Activated CD4-positive, alpha-beta T cell treated with anti-CD3 and anti-CD28 coated beads, Interleukin-2, amount 10 ng/mL, durations not matched to agents 24 days and 14 days (primary cell): ENCODE data around the gene PGBD5. TPM values are rescaled to one million over a fixed set of nuclear protein-coding genes. Genes with fewer than 3 reads are reported as not detected.

ENCODE experiments used
- DNase-seq: peaks from one replicate; pipeline ENCODE4 v3.0.0; 2022
- H3K27ac Mint-ChIP-seq: one replicate; pipeline ENCODE4 v1.8.0; 2022; ENCODE audit warnings: mild to moderate bottlenecking, mixed read lengths
- H3K27me3 Mint-ChIP-seq: one replicate; pipeline ENCODE4 v1.8.0; 2022; ENCODE audit warnings: mixed read lengths
- H3K36me3 Mint-ChIP-seq: one replicate; pipeline ENCODE4 v1.8.0; 2022; ENCODE audit warnings: low read depth, mild to moderate bottlenecking, mixed read lengths
- H3K4me1 Mint-ChIP-seq: one replicate; pipeline ENCODE4 v1.8.0; 2021; ENCODE audit warnings: mixed read lengths
- H3K4me3 Mint-ChIP-seq: one replicate; pipeline ENCODE4 v1.8.0; 2022; ENCODE audit warnings: mild to moderate bottlenecking, moderate library complexity, mixed read lengths
- H3K9me3 Mint-ChIP-seq: one replicate; pipeline ENCODE4 v1.8.0; 2021; ENCODE audit warnings: mixed read lengths
- intact Hi-C: fragments of 100-400 bp; cut with micrococcal nuclease; formaldehyde crosslinking; loops from one replicate; pipeline ENCODE4 v1.15.1; 2023
- total RNA-seq: library from RNA; stranded (reverse); gene quantifications from 2 replicates; pipeline ENCODE4 v1.2.3, GENCODE V29; 2022

PGBD5 gene
- total RNA-seq, 1 donor from 2014 or later, result 0.09 TPM

DNA sequence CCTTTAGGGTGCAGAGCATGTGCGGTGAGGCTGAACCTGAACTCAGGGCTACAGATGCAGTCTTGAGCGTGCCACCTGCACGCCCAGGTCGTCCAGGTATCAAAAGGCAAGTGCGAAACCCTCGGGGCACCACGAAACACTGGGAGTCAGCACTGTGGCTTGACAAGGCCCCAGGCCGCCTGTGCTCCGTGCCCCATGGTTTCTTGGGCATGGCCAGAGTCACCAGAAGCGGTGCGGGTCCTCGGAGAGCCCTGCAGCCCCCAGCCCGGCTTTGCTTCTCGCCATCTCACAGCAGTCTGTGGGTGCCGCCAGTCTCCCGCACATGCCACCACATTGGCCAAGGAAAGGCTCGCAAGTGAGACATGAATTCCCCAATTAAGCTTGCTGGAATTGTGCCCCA lies 117.3 kb downstream of the PGBD5 start:
- intact Hi-C loops, result loop anchor here (5.0 kb wide), 2 partner anchors 37 to 752 kb away; partner anchors contain the start of gene ABCB10
- DNase-seq, result no peak
- H3K4me3 Mint-ChIP-seq, result no peak overlapping the region
- no peaks in the 10 kb centered on the region for H3K9me3 Mint-ChIP-seq
- peaks cover 7% of the 10 kb centered on the region for H3K27me3 Mint-ChIP-seq
- no peak overlapping the region for H3K27ac Mint-ChIP-seq
- no peaks in the 10 kb centered on the region for H3K36me3 Mint-ChIP-seq
- peaks cover 15% of the 10 kb centered on the region for H3K4me1 Mint-ChIP-seq

DNA sequence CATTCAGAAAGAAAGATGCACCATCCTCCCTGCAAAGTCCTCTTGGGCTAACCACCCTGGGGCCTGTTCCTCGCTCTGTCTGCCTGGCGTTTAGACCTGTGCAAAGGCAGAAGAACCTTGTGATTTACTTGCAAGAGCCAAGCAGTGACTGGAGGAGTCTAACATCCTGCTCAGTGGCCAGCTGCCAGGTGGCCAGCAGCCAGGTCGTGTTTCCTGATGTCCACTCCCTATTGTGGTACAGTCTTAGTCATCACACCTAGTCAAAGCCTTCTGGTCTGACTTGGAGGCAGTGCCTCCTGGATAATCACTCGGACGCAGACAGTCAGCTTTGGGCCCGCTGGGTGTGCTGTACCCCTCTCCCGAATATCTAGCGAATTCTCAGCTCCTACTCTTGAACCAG lies 118.1 kb downstream of the PGBD5 start:
- no peak for DNase-seq
- no peak overlapping the region for H3K4me3 Mint-ChIP-seq
- no peaks in the 10 kb centered on the region for H3K9me3 Mint-ChIP-seq
- no peak overlapping the region for H3K27ac Mint-ChIP-seq
- intact Hi-C loops, result loop anchor here (5.0 kb wide), 2 partner anchors 36 to 751 kb away; partner anchors contain the start of gene ABCB10
- H3K27me3 Mint-ChIP-seq, result peaks cover 6% of the 10 kb centered on the region
- peaks cover 22% of the 10 kb centered on the region for H3K4me1 Mint-ChIP-seq
- no peaks in the 10 kb centered on the region for H3K36me3 Mint-ChIP-seq

GRCh38 chr1:230307213-230307612 lies 118.9 kb downstream of the PGBD5 start:
- H3K4me3 Mint-ChIP-seq, result no peak overlapping the region
- peaks cover 4% of the 10 kb centered on the region for H3K27me3 Mint-ChIP-seq
- H3K36me3 Mint-ChIP-seq, result no peaks in the 10 kb centered on the region
- H3K27ac Mint-ChIP-seq, result peak overlapping the region; percentile 32
- intact Hi-C loops, result loop anchor here (2.0 to 5.0 kb wide), 3 partner anchors 35 to 750 kb away; partner anchors contain the start of gene ABCB10
- no peaks in the 10 kb centered on the region for H3K9me3 Mint-ChIP-seq
- DNase-seq, result no peak
- peaks cover 22% of the 10 kb centered on the region for H3K4me1 Mint-ChIP-seq

GRCh38 chr1:230306169-230306568 lies 120.0 kb downstream of the PGBD5 start:
- peaks cover 22% of the 10 kb centered on the region for H3K4me1 Mint-ChIP-seq
- H3K4me3 Mint-ChIP-seq, result no peak overlapping the region
- no peaks in the 10 kb centered on the region for H3K36me3 Mint-ChIP-seq
- DNase-seq, result peak; percentile 71
- no peaks in the 10 kb centered on the region for H3K9me3 Mint-ChIP-seq
- intact Hi-C loops, result loop anchor here (1.0 to 5.0 kb wide), 4 partner anchors 34 to 749 kb away; partner anchors contain the start of gene ABCB10
- H3K27ac Mint-ChIP-seq, result peak overlapping the region; percentile 36
- H3K27me3 Mint-ChIP-seq, result peaks cover 2% of the 10 kb centered on the region

GRCh38 chr1:230303822-230304221 lies 122.3 kb downstream of the PGBD5 start:
- no peak for DNase-seq
- Mint-ChIP-seq H3K27me3 (no peaks in the 10 kb centered on the region), H3K36me3 (no peaks in the 10 kb centered on the region), H3K4me1 (peaks cover 19% of the 10 kb centered on the region), H3K4me3 (no peak overlapping the region), H3K27ac (peak overlapping the region; percentile 2), H3K9me3 (no peaks in the 10 kb centered on the region)
- intact Hi-C loops, result loop anchor here (2.0 kb wide), 1 partner anchor 63 kb away; no protein-coding TSS in a partner anchor

DNA sequence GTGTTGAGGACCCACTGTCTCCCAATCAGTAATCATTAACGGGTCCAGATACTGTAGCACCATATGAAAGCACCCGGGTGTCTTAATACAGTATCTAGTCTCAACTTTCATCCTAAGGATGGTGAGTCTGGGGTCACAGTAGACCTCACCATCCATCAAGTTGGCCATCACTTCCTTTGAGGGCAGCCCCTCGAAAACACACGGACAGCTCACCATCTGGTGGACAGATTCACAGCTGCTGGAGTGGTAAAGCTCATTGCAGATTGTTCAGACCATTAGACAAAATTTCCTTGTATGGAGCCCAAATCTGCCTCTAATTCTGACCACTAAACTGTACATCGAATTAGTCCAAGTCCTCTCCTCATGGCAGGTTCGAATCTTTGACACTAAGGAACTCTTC lies 123.1 kb downstream of the PGBD5 start:
- H3K4me3 Mint-ChIP-seq, result no peak overlapping the region
- H3K27ac Mint-ChIP-seq, result no peak overlapping the region
- intact Hi-C loops, result loop anchor here (2.0 kb wide), 1 partner anchor 62 kb away; no protein-coding TSS in a partner anchor
- no peak for DNase-seq
- H3K27me3 Mint-ChIP-seq, result no peaks in the 10 kb centered on the region
- peaks cover 19% of the 10 kb centered on the region for H3K4me1 Mint-ChIP-seq
- H3K36me3 Mint-ChIP-seq, result no peaks in the 10 kb centered on the region
- H3K9me3 Mint-ChIP-seq, result no peaks in the 10 kb centered on the region

DNA sequence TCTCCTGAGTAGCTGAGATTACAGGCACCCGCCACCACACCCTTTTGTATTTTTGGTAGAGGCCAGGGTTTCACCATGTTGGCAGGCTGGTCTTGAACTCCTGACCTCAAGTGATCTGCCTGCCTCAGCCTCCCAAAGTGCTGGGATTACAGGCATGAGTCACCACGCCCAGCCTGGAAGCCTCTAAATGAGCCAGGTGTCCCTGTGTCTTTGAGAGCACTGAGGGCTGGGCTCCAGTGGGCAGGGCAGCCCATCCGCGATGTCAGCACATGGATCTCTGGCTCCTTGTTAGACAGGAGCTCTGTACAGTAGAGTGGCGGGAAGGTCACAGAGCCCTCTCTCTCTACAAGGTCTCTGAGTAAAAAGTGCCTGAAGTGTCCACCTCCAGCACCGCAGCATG lies 124.3 kb downstream of the PGBD5 start:
- intact Hi-C loops, result loop anchor here (2.0 kb wide), 1 partner anchor 61 kb away; no protein-coding TSS in a partner anchor
- H3K4me3 Mint-ChIP-seq, result no peak overlapping the region

GRCh38 chr1:230301322-230301721 lies 124.8 kb downstream of the PGBD5 start:
- no peak overlapping the region for H3K4me3 Mint-ChIP-seq
- H3K9me3 Mint-ChIP-seq, result no peaks in the 10 kb centered on the region
- peaks cover 3% of the 10 kb centered on the region for H3K27me3 Mint-ChIP-seq
- H3K4me1 Mint-ChIP-seq, result peaks cover 17% of the 10 kb centered on the region
- intact Hi-C loops, result no loop called here
- no peaks in the 10 kb centered on the region for H3K36me3 Mint-ChIP-seq
- no peak overlapping the region for H3K27ac Mint-ChIP-seq
- DNase-seq, result no peak

More for the DNA sequence above, 124.3 kb downstream of the PGBD5 start:
- H3K27me3 Mint-ChIP-seq, result peaks cover 3% of the 10 kb centered on the region
- no peaks in the 10 kb centered on the region for H3K36me3 Mint-ChIP-seq
- no peak for DNase-seq
- H3K4me1 Mint-ChIP-seq, result peaks cover 17% of the 10 kb centered on the region
- H3K9me3 Mint-ChIP-seq, result no peaks in the 10 kb centered on the region
- no peak overlapping the region for H3K27ac Mint-ChIP-seq

DNA sequence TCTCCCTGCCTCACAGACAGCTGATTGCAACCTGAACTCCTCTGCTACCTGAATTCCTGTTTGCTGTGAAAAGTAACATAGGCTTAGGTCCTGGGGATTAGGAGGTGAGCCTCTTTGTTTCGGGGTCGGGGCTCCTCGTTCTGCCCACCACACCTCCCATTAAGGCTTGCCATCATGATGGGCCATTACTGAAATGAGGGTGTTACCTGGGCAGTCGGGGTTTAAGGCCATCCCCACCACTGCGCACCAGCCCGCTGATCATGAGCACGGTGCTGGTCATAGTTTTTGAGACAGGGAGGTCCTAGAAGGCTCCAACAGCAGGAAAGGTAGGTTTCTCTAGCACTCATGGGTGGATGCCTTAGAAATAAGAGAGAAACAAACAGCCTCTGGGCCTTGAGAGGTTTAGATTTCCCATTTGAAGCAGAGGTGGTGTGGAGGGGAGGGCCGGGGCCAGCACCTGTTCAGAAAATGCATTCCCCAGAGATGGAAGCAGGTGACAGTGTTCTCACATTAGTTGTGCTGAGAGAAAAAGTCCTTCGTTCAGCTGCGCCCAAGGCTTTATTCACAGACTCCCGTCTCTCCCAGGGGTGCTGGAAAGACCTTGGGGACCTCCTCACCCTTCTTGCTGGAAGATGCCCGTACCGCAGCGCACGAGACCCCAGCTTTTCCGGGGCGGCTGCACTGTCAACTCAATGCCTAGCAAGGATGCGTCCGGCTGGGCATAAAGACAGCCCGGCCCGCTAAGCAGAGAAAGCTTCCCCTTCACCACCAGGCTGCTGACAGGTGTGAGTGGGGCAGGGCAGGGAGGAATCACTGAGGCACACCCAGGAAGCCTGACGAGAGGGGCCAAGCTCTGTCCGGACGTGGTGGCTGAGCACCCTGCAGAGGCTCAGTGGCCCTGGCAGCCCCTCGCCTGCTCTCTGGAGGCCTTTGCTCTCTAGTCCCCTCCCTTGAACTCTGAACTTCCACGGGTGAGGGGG lies 125.5 kb downstream of the PGBD5 start:
- H3K4me1 Mint-ChIP-seq, result peaks cover 12% of the 10 kb centered on the region
- DNase-seq, result no peak
- H3K36me3 Mint-ChIP-seq, result no peaks in the 10 kb centered on the region
- no peak overlapping the region for H3K27ac Mint-ChIP-seq
- H3K9me3 Mint-ChIP-seq, result no peaks in the 10 kb centered on the region
- intact Hi-C loops, result no loop called here
- H3K4me3 Mint-ChIP-seq, result no peak overlapping the region
- peaks cover 3% of the 10 kb centered on the region for H3K27me3 Mint-ChIP-seq

GRCh38 chr1:230299191-230300006 lies 126.7 kb downstream of the PGBD5 start:
- Mint-ChIP-seq H3K4me1 (peaks cover 12% of the 10 kb centered on the region), H3K27ac (no peak overlapping the region), H3K36me3 (no peaks in the 10 kb centered on the region), H3K4me3 (no peak overlapping the region), H3K27me3 (peaks cover 11% of the 10 kb centered on the region), H3K9me3 (no peaks in the 10 kb centered on the region)
- intact Hi-C loops, result no loop called here
- DNase-seq, result no peak

GRCh38 chr1:230295367-230295766 lies 130.8 kb downstream of the PGBD5 start:
- Mint-ChIP-seq H3K27ac (no peak overlapping the region), H3K27me3 (peaks cover 34% of the 10 kb centered on the region), H3K9me3 (no peaks in the 10 kb centered on the region), H3K4me1 (peaks cover 3% of the 10 kb centered on the region), H3K36me3 (no peaks in the 10 kb centered on the region), H3K4me3 (no peak overlapping the region)
- DNase-seq, result no peak
- intact Hi-C loops, result no loop called here

GRCh38 chr1:230293390-230293700 lies 132.8 kb downstream of the PGBD5 start:
- Mint-ChIP-seq H3K27ac (no peak overlapping the region), H3K9me3 (no peaks in the 10 kb centered on the region), H3K36me3 (no peaks in the 10 kb centered on the region), H3K4me1 (peaks cover 3% of the 10 kb centered on the region), H3K27me3 (peaks cover 34% of the 10 kb centered on the region), H3K4me3 (no peak overlapping the region)
- intact Hi-C loops, result no loop called here
- DNase-seq, result no peak

DNA sequence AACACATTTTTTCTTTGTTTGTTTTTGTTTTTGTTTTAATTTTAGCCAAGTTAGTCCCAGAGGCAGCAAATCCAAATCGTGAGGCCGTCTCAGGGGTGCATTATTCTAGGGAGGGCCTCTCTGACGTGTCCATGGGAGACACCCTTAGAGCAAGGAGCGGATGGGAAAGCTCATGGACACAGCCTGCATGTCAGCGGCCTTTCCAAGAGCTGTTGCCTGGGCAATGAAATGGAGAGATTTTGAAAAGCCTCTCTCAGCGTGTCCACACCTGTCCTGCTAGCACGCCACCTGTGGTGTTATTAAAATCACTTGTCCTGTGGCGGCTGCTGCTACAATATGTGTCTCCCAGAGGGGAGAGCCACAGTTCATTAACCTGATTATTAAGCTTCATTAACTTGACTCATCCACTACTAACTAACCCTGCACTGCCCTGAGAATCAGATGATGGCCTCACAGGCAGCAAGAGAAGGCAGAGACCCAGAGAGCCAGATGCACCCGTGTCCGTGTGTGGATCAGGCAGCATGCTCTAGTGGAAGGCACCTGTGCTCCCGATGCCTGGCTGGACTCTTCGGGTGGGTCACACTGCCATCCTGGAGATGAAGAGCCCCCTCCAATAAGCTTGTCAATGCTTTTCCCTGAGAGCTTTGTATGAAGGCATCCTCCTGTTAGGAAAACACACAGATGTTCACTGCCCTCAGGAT lies 133.3 kb downstream of the PGBD5 start:
- Mint-ChIP-seq H3K36me3 (no peaks in the 10 kb centered on the region), H3K27ac (no peak overlapping the region), H3K27me3 (peaks cover 34% of the 10 kb centered on the region), H3K4me3 (no peak overlapping the region), H3K4me1 (peaks cover 3% of the 10 kb centered on the region), H3K9me3 (no peaks in the 10 kb centered on the region)
- no peak for DNase-seq
- intact Hi-C loops, result no loop called here
